ENCODE data around the gene SYT1. TPM values are rescaled to one million over a fixed set of nuclear protein-coding genes. Genes with fewer than 3 reads are reported as not detected.

SYT1 gene
- total RNA-seq, 4 donors from 2014 or later = 1.4 to 4.1 (median 1.8) TPM

GRCh38 chr12:79322905-79323304 lies 458.3 kb downstream of the SYT1 start:
- no peak for TF ChIP-seq POLR2A (IDR thresholded peaks at IDR 0.05)
- no peak for TF ChIP-seq CTCF (IDR thresholded peaks at IDR 0.05)
- DNase-seq = no peak

GRCh38 chr12:79324571-79324970 lies 460.0 kb downstream of the SYT1 start:
- TF ChIP-seq POLR2A (IDR thresholded peaks at IDR 0.05) (no peak), CTCF (IDR thresholded peaks at IDR 0.05) (no peak)
- no peaks in the 10 kb centered on the region for H3K27me3 ChIP-seq
- H3K9me3 ChIP-seq = no peaks in the 10 kb centered on the region
- H3K4me1 ChIP-seq = no peaks in the 10 kb centered on the region
- H3K27ac ChIP-seq = no peak overlapping the region
- H3K36me3 ChIP-seq = no peaks in the 10 kb centered on the region
- no peak for DNase-seq
- no peak overlapping the region for H3K4me3 ChIP-seq

More at GRCh38 chr12:79322905-79323304, 458.3 kb downstream of the SYT1 start:
- Histone ChIP-seq H3K9me3 (no peaks in the 10 kb centered on the region), H3K4me3 (no peak overlapping the region), H3K4me1 (no peaks in the 10 kb centered on the region), H3K27me3 (no peaks in the 10 kb centered on the region), H3K36me3 (no peaks in the 10 kb centered on the region), H3K27ac (no peak overlapping the region)

- TF ChIP-seq POLR2A (IDR thresholded peaks at IDR 0.05) (no peak), CTCF (IDR thresholded peaks at IDR 0.05) (no peak)
- H3K27ac ChIP-seq = no peak overlapping the region
- H3K4me3 ChIP-seq = no peak overlapping the region
- H3K36me3 ChIP-seq = no peaks in the 10 kb centered on the region
- H3K4me1 ChIP-seq = no peaks in the 10 kb centered on the region
- no peaks in the 10 kb centered on the region for H3K27me3 ChIP-seq
- no peak for DNase-seq
- H3K9me3 ChIP-seq = no peaks in the 10 kb centered on the region
These were observed 461.6 kb downstream of the SYT1 start for GRCh38 chr12:79326222-79326621.

- Histone ChIP-seq H3K4me1 (no peaks in the 10 kb centered on the region), H3K27ac (no peak overlapping the region), H3K9me3 (no peaks in the 10 kb centered on the region), H3K36me3 (no peaks in the 10 kb centered on the region), H3K4me3 (no peak overlapping the region), H3K27me3 (no peaks in the 10 kb centered on the region)
- DNase-seq = no peak
- TF ChIP-seq POLR2A (IDR thresholded peaks at IDR 0.05) (no peak), CTCF (IDR thresholded peaks at IDR 0.05) (no peak)
These were observed 462.1 kb downstream of the SYT1 start for GRCh38 chr12:79326663-79327062.

DNA sequence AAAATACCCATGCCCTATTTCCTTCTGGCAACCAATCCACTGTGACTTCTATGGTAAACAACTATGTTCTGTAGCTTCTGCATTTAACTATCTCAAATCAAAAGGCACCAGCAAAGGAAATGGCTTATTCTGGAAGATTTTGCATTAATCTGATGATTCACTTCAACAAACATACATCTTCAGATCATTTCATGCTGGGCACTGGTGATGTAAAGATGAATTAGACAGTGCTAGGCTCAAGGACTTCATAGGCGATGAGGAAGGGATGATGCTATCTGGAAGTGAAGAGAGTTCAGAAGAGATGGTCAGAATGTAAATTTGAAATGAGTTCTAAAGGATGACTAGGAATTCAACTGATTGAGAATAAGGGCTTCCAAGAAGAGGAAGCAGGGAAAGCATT lies 462.9 kb downstream of the SYT1 start:
- Histone ChIP-seq H3K27ac (no peak overlapping the region), H3K27me3 (no peaks in the 10 kb centered on the region), H3K4me3 (no peak overlapping the region), H3K36me3 (no peaks in the 10 kb centered on the region), H3K4me1 (no peaks in the 10 kb centered on the region), H3K9me3 (no peaks in the 10 kb centered on the region)
- TF ChIP-seq POLR2A (IDR thresholded peaks at IDR 0.05) (no peak), CTCF (IDR thresholded peaks at IDR 0.05) (no peak)
- DNase-seq = no peak

DNA sequence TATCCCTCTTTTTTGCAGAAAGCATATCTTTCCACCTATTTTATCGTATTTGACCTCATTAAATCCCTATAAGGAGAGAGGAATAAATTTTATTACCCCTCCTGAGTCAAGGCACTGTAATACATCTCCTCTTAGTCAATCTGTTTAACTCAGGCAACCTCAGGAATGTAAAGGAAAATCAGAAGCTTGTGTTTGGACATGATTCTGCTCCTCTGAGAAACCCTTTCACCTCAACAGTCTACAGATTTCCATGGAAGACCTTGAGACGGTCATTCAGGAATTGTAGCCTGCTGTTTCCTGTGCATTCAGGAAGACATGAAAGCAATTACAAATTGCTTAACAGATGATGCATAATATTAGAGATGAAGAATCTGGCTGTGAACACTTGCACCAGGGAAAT lies 465.4 kb downstream of the SYT1 start:
- TF ChIP-seq POLR2A (IDR thresholded peaks at IDR 0.05) (no peak), CTCF (IDR thresholded peaks at IDR 0.05) (no peak)
- Histone ChIP-seq H3K27me3 (no peaks in the 10 kb centered on the region), H3K36me3 (no peaks in the 10 kb centered on the region), H3K4me3 (no peak overlapping the region), H3K4me1 (no peaks in the 10 kb centered on the region), H3K9me3 (no peaks in the 10 kb centered on the region), H3K27ac (no peak overlapping the region)
- DNase-seq = no peak

All from Peyer's patch (tissue), 4 donors.